HCT116 (cell line): Measurements from ENCODE around the gene C1orf116. TPM values are rescaled to one million over a fixed set of nuclear protein-coding genes. Genes with fewer than 3 reads are reported as not detected.

ENCODE experiments used
- ATAC-seq: fragments of 200-7000 bp; cut with Tn5 transposase; 2 replicates; pipeline ENCODE4 v1.9.1; 2020; ENCODE audit warnings: mild to moderate bottlenecking, moderate library complexity
- BruUV-seq: library from RNA; stranded (reverse); fragments of 400-500 nt; replicated peaks from 2 replicates; lab custom pipeline; 2021; lab: Mats Ljungman, UMichigan
- CTCF ChIA-PET: fragments of 300-600 bp; sonication (Branson Sonifier 250); formaldehyde crosslinking; loops from one replicate; lab custom pipeline; 2021; ENCODE audit warnings: antibody characterized with exemption; lab: Charles Lee
- POLR2A ChIA-PET: fragments of 300-600, 350-600 bp; sonication (Branson Sonifier 250); formaldehyde crosslinking; loops from one replicate; lab custom pipeline; 2021; ENCODE audit warnings: antibody characterized with exemption; lab: Charles Lee
- RAD21 ChIA-PET, 2 experiments: fragments of 300-600 bp; sonication (Branson Sonifier 250); formaldehyde crosslinking; loops; one replicate each; lab custom pipeline; 2023; ENCODE audit warnings: low total read pairs in 2 of 2; ENCODE audit not compliant: uncharacterized antibody in 2 of 2, unreplicated experiment in 2 of 2, low non-redundant PET in 1 of 2; lab: Charles Lee
- DNase-seq: peaks from one replicate; pipeline ENCODE4 v3.0.0-alpha.2; 2010; ENCODE audit warnings: low read depth, low spot score
- H2AFZ ChIP-seq: fragments of 200-600 bp; shearing (Covaris generic), sonication (generic); 2 replicates; pipeline ENCODE4 v1.6.1; 2017; ENCODE audit warnings: low read depth, mixed run types, mixed read lengths, antibody characterized with exemption, low read length; ENCODE audit not compliant: poor library complexity, severe bottlenecking
- H3K27ac ChIP-seq: 2 replicates; pipeline ENCODE4 v1.5.1; 2012; ENCODE audit warnings: low read depth, low read length
- H3K27me3 ChIP-seq: fragments of 200-600 bp; sonication (generic); 2 replicates; pipeline ENCODE4 v1.6.1; 2016; ENCODE audit warnings: mixed run types, low read length, mixed read lengths; ENCODE audit not compliant: insufficient read depth
- H3K36me3 ChIP-seq, 2 experiments: fragments of 200-500 bp in 1 of 2; fragments of 200-600 bp in 1 of 2; sonication (Bioruptor generic) in 1 of 2; sonication (generic) in 1 of 2; 2 replicates each; pipeline versions ENCODE4 v1.5.1 to v1.6.1; 2014 to 2016; ENCODE audit warnings: low read length in 2 of 2, inconsistent platforms in 1 of 2, mixed read lengths in 1 of 2, mixed run types in 1 of 2; ENCODE audit not compliant: insufficient read depth in 2 of 2, control insufficient read depth in 1 of 2
- H3K4me1 ChIP-seq, 2 experiments: fragments of 200-600 bp in 1 of 2; sonication (generic) in 1 of 2; 2 replicates each; pipeline versions ENCODE4 v1.5.1 to v1.6.1; 2012 to 2017; ENCODE audit warnings: low read length in 2 of 2, inconsistent platforms in 1 of 2, mild to moderate bottlenecking in 1 of 2, mixed read lengths in 1 of 2, mixed run types in 1 of 2, moderate library complexity in 1 of 2; ENCODE audit not compliant: insufficient read depth in 2 of 2, control insufficient read depth in 1 of 2
- H3K4me2 ChIP-seq: fragments of 200-600 bp; sonication (generic); 2 replicates; pipeline ENCODE4 v1.6.1; 2017; ENCODE audit warnings: mixed run types, low read length, mixed read lengths
- H3K4me3 ChIP-seq, 2 experiments: fragments of 200-600 bp in 1 of 2; sonication (generic) in 1 of 2; replicated peaks in 1 of 2; 2 replicates each; pipeline ENCODE4 v1.5.1; 2011 to 2016; ENCODE audit warnings: low read length in 2 of 2, control low read depth in 1 of 2, low read depth in 1 of 2, mild to moderate bottlenecking in 1 of 2, mixed read lengths in 1 of 2, mixed run types in 1 of 2
- H3K79me2 ChIP-seq: fragments of 200-600 bp; sonication (generic); 2 replicates; pipeline ENCODE4 v1.6.1; 2017; ENCODE audit warnings: mild to moderate bottlenecking, mixed run types, low read length, moderate library complexity, mixed read lengths; ENCODE audit not compliant: insufficient read depth
- H3K9ac ChIP-seq: fragments of 200-600 bp; sonication (generic); 2 replicates; pipeline ENCODE4 v1.6.1; 2016; ENCODE audit warnings: low read length, mixed read lengths
- H3K9me2 ChIP-seq: fragments of 200-600 bp; sonication (generic), shearing (Covaris generic); 2 replicates; pipeline ENCODE4 v1.6.1; 2017; ENCODE audit warnings: mixed run types, mild to moderate bottlenecking, moderate library complexity; ENCODE audit not compliant: insufficient read depth
- H3K9me3 ChIP-seq, 2 experiments: fragments of 200-500 bp in 1 of 2; fragments of 200-600 bp in 1 of 2; sonication (Bioruptor generic) in 1 of 2; sonication (generic) in 1 of 2; 2 replicates each; pipeline ENCODE4 v1.6.1; 2014 to 2017; ENCODE audit warnings: low read length in 2 of 2, mixed read lengths in 2 of 2, inconsistent platforms in 1 of 2, low read depth in 1 of 2, mild to moderate bottlenecking in 1 of 2, mixed run types in 1 of 2, moderate library complexity in 1 of 2; ENCODE audit not compliant: control insufficient read depth in 1 of 2, insufficient read depth in 1 of 2
- H4K20me1 ChIP-seq: fragments of 200-600 bp; sonication (generic), shearing (Covaris generic); 2 replicates; pipeline ENCODE4 v1.6.1; 2017; ENCODE audit warnings: mixed run types, mild to moderate bottlenecking, moderate library complexity; ENCODE audit not compliant: insufficient read depth
- ATF3 ChIP-seq: IDR thresholded peaks from 2 replicates; pipeline ENCODE4 v1.6.1; 2012
- CTCF ChIP-seq, 3 experiments: fragments of 200-600 bp in 1 of 3; sonication (generic) in 1 of 3; IDR thresholded peaks in 2 of 3; conservative IDR thresholded peaks in 1 of 3; 2 replicates each; pipeline ENCODE4 v1.5.1; 2012 to 2017; ENCODE audit warnings: low read depth in 2 of 3, low read length in 2 of 3, antibody characterized with exemption in 1 of 3, borderline replicate concordance in 1 of 3, control low read depth in 1 of 3, mild to moderate bottlenecking in 1 of 3, mixed read lengths in 1 of 3, mixed run types in 1 of 3, moderate library complexity in 1 of 3; ENCODE audit not compliant: insufficient read depth in 1 of 3
- EGR1 ChIP-seq: IDR thresholded peaks from 2 replicates; pipeline ENCODE4 v1.6.1; 2012; ENCODE audit warnings: low read depth
- ELF1 ChIP-seq: IDR thresholded peaks from 2 replicates; pipeline ENCODE4 v1.6.1; 2012; ENCODE audit warnings: low read depth, borderline replicate concordance
- EZH2phosphoT487 ChIP-seq: fragments of 200-600 bp; IDR thresholded peaks from 2 replicates; pipeline ENCODE4 v1.6.1; 2018; ENCODE audit warnings: antibody characterized with exemption, borderline replicate concordance
- JUND ChIP-seq: IDR thresholded peaks from 2 replicates; pipeline ENCODE4 v1.6.1; 2012
- POLR2AphosphoS5 ChIP-seq: IDR thresholded peaks from 2 replicates; pipeline ENCODE4 v1.6.1; 2011; ENCODE audit warnings: mild to moderate bottlenecking, low read depth, low read length, moderate library complexity
- RAD21 ChIP-seq: IDR thresholded peaks from 2 replicates; pipeline ENCODE4 v1.6.1; 2012; ENCODE audit warnings: low read depth, mild to moderate bottlenecking
- REST ChIP-seq: IDR thresholded peaks from 2 replicates; pipeline ENCODE4 v1.6.1; 2012; ENCODE audit warnings: low read depth
- SIN3A ChIP-seq: IDR thresholded peaks from 2 replicates; pipeline ENCODE4 v1.6.1; 2012; ENCODE audit warnings: low read depth
- SP1 ChIP-seq: IDR thresholded peaks from 2 replicates; pipeline ENCODE4 v1.6.1; 2012; ENCODE audit warnings: low read depth
- SRF ChIP-seq: IDR thresholded peaks from 2 replicates; pipeline ENCODE4 v1.6.1; 2012; ENCODE audit warnings: low read depth
- ZNF274 ChIP-seq: fragments of 200-500 bp; sonication (Bioruptor generic); IDR thresholded peaks from 2 replicates; pipeline ENCODE4 v1.6.1; 2014; ENCODE audit warnings: mild to moderate bottlenecking, low read depth, low read length, inconsistent platforms
- intact Hi-C: fragments of 100-400 bp; cut with micrococcal nuclease; formaldehyde crosslinking; loops from 2 replicates; pipeline ENCODE4 v1.10.0; 2022
- total RNA-seq: library from RNA; stranded (reverse); gene quantifications from one replicate; pipeline ENCODE4 v1.2.1, GENCODE V29; 2021; ENCODE audit not compliant: unreplicated experiment

C1orf116 gene
- total RNA-seq, 1 experiment from 2014 or later, result 3.6 TPM

DNA sequence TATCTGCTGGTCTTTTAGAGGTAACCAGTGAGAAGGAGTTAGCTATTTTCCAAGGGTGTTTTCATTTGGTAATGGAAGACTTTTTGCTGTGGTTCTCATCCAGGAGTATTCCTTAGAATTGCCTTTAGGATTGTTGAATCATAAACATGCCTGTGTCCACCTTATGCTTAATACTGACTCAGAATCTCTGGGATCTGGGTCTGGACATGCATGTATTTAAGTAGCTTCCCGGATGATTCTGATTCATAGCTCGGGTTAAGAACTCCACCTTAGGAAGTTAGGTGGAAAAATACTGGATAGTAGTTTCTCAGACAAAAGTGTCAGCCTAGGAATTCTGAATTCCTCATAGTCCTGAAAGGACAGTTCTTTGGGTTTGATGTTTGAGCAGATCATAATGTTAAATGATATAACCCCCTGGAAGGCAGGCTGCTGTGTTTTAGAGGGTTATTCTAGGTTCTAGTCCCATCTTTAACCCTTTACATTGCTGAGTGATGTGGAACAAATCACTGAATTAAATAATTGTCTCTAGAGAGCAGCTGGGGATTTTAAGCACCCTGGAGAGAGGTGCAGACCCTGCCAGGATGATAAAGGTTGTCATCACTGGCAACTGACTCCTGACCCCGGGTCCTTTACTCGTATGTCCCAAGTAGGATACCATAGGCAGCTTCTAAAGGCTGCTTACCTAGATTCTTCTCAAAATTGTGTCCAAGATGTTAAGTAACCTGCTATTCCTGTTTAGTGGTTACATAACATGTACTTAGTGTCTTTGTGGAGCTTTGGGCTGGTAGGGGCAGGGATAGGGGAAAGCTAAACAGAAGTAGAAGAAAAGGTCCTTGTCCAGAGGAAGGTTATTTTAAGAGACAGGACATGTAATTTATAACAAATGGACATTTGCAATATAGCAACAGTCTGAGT, 41.6 kb upstream of the C1orf116 start:
- TF ChIP-seq REST (peak; percentile 4; the same call in 1 of the 2 replicates), ELF1 (no peak)
- no peak overlapping the region for H3K9ac ChIP-seq
- H3K27me3 ChIP-seq, result no peaks in the 10 kb centered on the region
- H3K4me1 ChIP-seq, result no peaks in the 10 kb centered on the region
- ChIA-PET RAD21 (no interaction called here), POLR2A (interaction anchor here (1.3 kb wide), 1 partner anchor 21 kb away, joined by 6 read pairs; the partner anchor contains the start of gene PFKFB2), CTCF (interaction anchor here (0.9 kb wide), 1 partner anchor 10 kb away, joined by 3 read pairs; no protein-coding TSS in a partner anchor)
- H3K4me3 ChIP-seq, result no peak overlapping the region
- peaks cover 0 to 2% of the 10 kb centered on the region in 2 experiments; a peak in 1 of 4 replicates for H3K36me3 ChIP-seq
- no peaks in the 10 kb centered on the region for H3K9me2 ChIP-seq
- DNase-seq (no peak), ATAC-seq (no peak)
- H3K9me3 ChIP-seq, result no peaks in the 10 kb centered on the region
- intact Hi-C loops, result no loop called here
- no peaks in the 10 kb centered on the region for H3K79me2 ChIP-seq
- no peaks in the 10 kb centered on the region for H4K20me1 ChIP-seq
- no peak overlapping the region for H3K4me2 ChIP-seq
- H2AFZ ChIP-seq, result no peak overlapping the region
- no peak overlapping the region for H3K27ac ChIP-seq
- BruUV-seq, result no TSS peak

DNA sequence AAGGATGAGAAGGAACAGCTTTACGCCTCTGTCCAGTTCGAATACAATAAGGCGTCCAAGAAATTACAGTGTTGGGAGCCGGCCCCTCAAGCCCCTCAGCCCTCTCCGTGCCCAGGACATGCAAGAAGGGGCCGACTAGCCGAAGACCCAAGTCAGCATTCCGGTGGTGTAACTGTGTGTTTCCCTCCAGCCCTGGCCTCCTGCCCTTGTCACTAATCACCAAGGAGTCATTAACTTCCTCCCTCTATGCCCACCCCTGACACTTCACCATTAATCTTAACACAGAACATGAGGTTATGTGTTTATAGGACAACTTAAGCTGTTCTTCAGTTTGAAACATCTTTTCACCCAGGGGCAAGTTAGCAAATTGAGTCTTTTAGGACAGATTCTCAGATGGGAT, 39.7 kb upstream of the C1orf116 start:
- no TSS peak for BruUV-seq
- Histone ChIP-seq H3K36me3 (peaks cover 3 to 12% of the 10 kb centered on the region in 2 experiments; a peak in 1 of 4 replicates), H3K4me2 (no peak overlapping the region), H2AFZ (no peak overlapping the region), H3K79me2 (no peaks in the 10 kb centered on the region), H3K4me3 (no peak overlapping the region), H3K27me3 (no peaks in the 10 kb centered on the region), H3K9me2 (no peaks in the 10 kb centered on the region), H3K9ac (no peak overlapping the region), H3K9me3 (no peaks in the 10 kb centered on the region), H3K27ac (no peak overlapping the region), H4K20me1 (no peaks in the 10 kb centered on the region), H3K4me1 (no peaks in the 10 kb centered on the region)
- DNase-seq (no peak), ATAC-seq (no peak)
- ChIA-PET RAD21 (no interaction called here), CTCF (no interaction called here), POLR2A (no interaction called here)
- intact Hi-C loops, result no loop called here
- TF ChIP-seq POLR2AphosphoS5 (no peak), ELF1 (no peak), CTCF (IDR thresholded peaks at IDR 0.05 in 2 of 3, conservative IDR thresholded peaks at IDR 0.05 in 1 of 3; ENCODE audit: borderline replicate concordance in 1 of 3, insufficient read depth in 1 of 3, low read depth in 2 of 3, low read length in 2 of 3) (no peak), JUND (no peak), RAD21 (no peak), ZNF274 (no peak), SP1 (no peak), SIN3A (no peak), EZH2phosphoT487 (no peak), ATF3 (no peak), EGR1 (no peak), SRF (no peak)
